Prostate gland (tissue), 2 donors: ENCODE measurements around the gene AGPS. TPM values are rescaled to one million over a fixed set of nuclear protein-coding genes. Genes with fewer than 3 reads are reported as not detected.

Experiments used
- DNase-seq: peaks from one replicate; pipeline ENCODE4 v3.0.0-alpha.2; 2019; ENCODE audit warnings: low spot score
- H3K27ac ChIP-seq, 2 donors: fragments of 200-600 bp; sonication (generic); 2 replicates each; pipeline ENCODE4 v1.5.1; 2017 to 2019
- H3K27me3 ChIP-seq: fragments of 200-600 bp; sonication (generic); replicated peaks from 2 replicates; pipeline ENCODE4 v1.5.1; 2019; ENCODE audit not compliant: insufficient read depth
- H3K36me3 ChIP-seq, 2 donors: fragments of 200-600 bp; sonication (generic); 1 replicate in 1 of 2; 2 replicates in 1 of 2; pipeline versions ENCODE4 v1.5.1 to v1.8.1; 2017 to 2019
- H3K4me1 ChIP-seq: fragments of 200-600 bp; sonication (generic); replicated peaks from 2 replicates; pipeline ENCODE4 v1.5.1; 2019
- H3K4me3 ChIP-seq, 2 donors: fragments of 200-600 bp; sonication (generic); 2 replicates each; pipeline ENCODE4 v1.5.1; 2017 to 2019
- H3K9me3 ChIP-seq: fragments of 200-600 bp; sonication (generic); 2 replicates; pipeline ENCODE4 v1.5.1; 2017
- CTCF ChIP-seq, 4 experiments: fragments of 200-600 bp in 2 of 4; fragments of 450-650 bp in 2 of 4; sonication (generic) in 2 of 4; IDR thresholded peaks; 1 replicate in 3 of 4; 2 replicates in 1 of 4; pipeline ENCODE4 v1.5.1; 2016 to 2019; ENCODE audit warnings: antibody characterized with exemption in 4 of 4, mild to moderate bottlenecking in 2 of 4, moderate library complexity in 2 of 4
- POLR2A ChIP-seq: fragments of 450-650 bp; IDR thresholded peaks from one replicate; pipeline ENCODE4 v1.6.1; 2016; ENCODE audit warnings: antibody characterized with exemption, mild to moderate bottlenecking
- POLR2AphosphoS5 ChIP-seq: sonication (generic); formaldehyde crosslinking; IDR thresholded peaks from one replicate; pipeline ENCODE4 v1.6.1; 2017; ENCODE audit warnings: antibody characterized with exemption
- WGBS: methylation state at CpG from one replicate; pipeline ENCODE4 v1.1.5; 2018; 5-methylcytosine and 5-hydroxymethylcytosine counted together
- intact Hi-C: fragments of 100-400 bp; cut with DNase I; formaldehyde crosslinking; loops from one replicate; pipeline ENCODE4 v1.14.2; 2022
- total RNA-seq, 2 donors: library from RNA; depleted of rRNA; stranded (reverse); fragments of >200 nt; gene quantifications; one replicate each; pipeline ENCODE4 v1.1.0, GENCODE V29; 2016

Gene AGPS
- 10 to 100 TPM; 17.2 to 50.3 TPM for total RNA-seq

- Histone ChIP-seq H3K4me3 (peak within 1 kb of the TSS; percentile 57 to 59), H3K27me3 (no peaks in the 10 kb centered on the region), H3K36me3 (no peaks in the 10 kb centered on the region), H3K9me3 (no peaks in the 10 kb centered on the region), H3K27ac (peak within 1 kb of the TSS in 1 of 2 donors; percentile 41), H3K4me1 (peaks cover 6% of the 10 kb centered on the region)
- TF ChIP-seq POLR2A (no peak), CTCF (IDR thresholded peaks at IDR 0.05) (peak in 2 of 4 experiments; percentile 36 to 49), POLR2AphosphoS5 (peak; percentile 34)
- WGBS = 1% methylated on average over 64 of the region's 83 CpGs
- intact Hi-C loops = no loop called here
- peak; percentile 22 for DNase-seq
Observed at GRCh38 chr2:177392373-177393202, at the start of gene AGPS. Gene AGPS (plus strand): TSS chr2:177392773. CDS start chr2:177392790, 17 bp downstream.

- Histone ChIP-seq H3K27me3 (no peaks in the 10 kb centered on the region), H3K36me3 (no peaks in the 10 kb centered on the region), H3K4me1 (no peaks in the 10 kb centered on the region), H3K4me3 (no peak overlapping the region), H3K9me3 (no peaks in the 10 kb centered on the region), H3K27ac (no peak overlapping the region)
- TF ChIP-seq CTCF (IDR thresholded peaks at IDR 0.05) (no peak), POLR2AphosphoS5 (no peak), POLR2A (no peak)
- no peak for DNase-seq
- intact Hi-C loops = no loop called here
- 96% methylated on average over 8 of the region's 8 CpGs for WGBS
Observed at GRCh38 chr2:177343773-177344172, 48.8 kb upstream of the AGPS start.

- H3K4me1 ChIP-seq = no peaks in the 10 kb centered on the region
- WGBS = 100% methylated on average over 1 of the region's 1 CpG
- DNase-seq = no peak
- no peak overlapping the region for H3K27ac ChIP-seq
- no peak overlapping the region for H3K4me3 ChIP-seq
- no peaks in the 10 kb centered on the region for H3K36me3 ChIP-seq
- H3K9me3 ChIP-seq = no peaks in the 10 kb centered on the region
- TF ChIP-seq POLR2A = no peak
- no peaks in the 10 kb centered on the region for H3K27me3 ChIP-seq
- intact Hi-C loops = no loop called here
Observed at GRCh38 chr2:177344316-177344715, 48.3 kb upstream of the AGPS start.

GRCh38 chr2:177346192-177346591 lies 46.4 kb upstream of the AGPS start:
- intact Hi-C loops = no loop called here

GRCh38 chr2:177347570-177347969 lies 45.0 kb upstream of the AGPS start:
- Histone ChIP-seq H3K36me3 (no peaks in the 10 kb centered on the region), H3K4me1 (no peaks in the 10 kb centered on the region), H3K27me3 (no peaks in the 10 kb centered on the region), H3K27ac (no peak overlapping the region), H3K9me3 (no peaks in the 10 kb centered on the region), H3K4me3 (no peak overlapping the region)
- 75% methylated on average over 2 of the region's 2 CpGs for WGBS
- DNase-seq = no peak
- TF ChIP-seq CTCF (IDR thresholded peaks at IDR 0.05) (no peak), POLR2A (no peak), POLR2AphosphoS5 (no peak)
- intact Hi-C loops = no loop called here

More at GRCh38 chr2:177346192-177346591, 46.4 kb upstream of the AGPS start:
- no peaks in the 10 kb centered on the region for H3K4me1 ChIP-seq
- no peaks in the 10 kb centered on the region for H3K36me3 ChIP-seq
- no peak for DNase-seq
- no peaks in the 10 kb centered on the region for H3K9me3 ChIP-seq
- WGBS = 87% methylated on average over 5 of the region's 5 CpGs
- no peak overlapping the region for H3K4me3 ChIP-seq
- H3K27me3 ChIP-seq = no peaks in the 10 kb centered on the region
- no peak overlapping the region for H3K27ac ChIP-seq
- no peak for TF ChIP-seq POLR2AphosphoS5
- TF ChIP-seq POLR2A = no peak
- TF ChIP-seq CTCF (IDR thresholded peaks at IDR 0.05) = no peak
